Measurements from ENCODE around the gene HLA-DPA1.

The HLA-DPA1 gene

GRCh38 chr6:33076406-33076934 lies 3.0 kb upstream of the HLA-DPA1 start:
- no peak for TF ChIP-seq CTCF (conservative IDR thresholded peaks at IDR 0.05; ENCODE audit: control insufficient read depth, insufficient read depth, low read depth, low read length)
- no peak for DNase-seq (ENCODE audit: low read depth)
- no peak overlapping the region for H3K4me3 ChIP-seq (ENCODE audit: control insufficient read depth, low read depth, low read length)

GRCh38 chr6:33075568-33076405 lies 2.3 kb upstream of the HLA-DPA1 start, which contains the start of gene HLA-DPB1:
Gene HLA-DPB1, plus strand, starts transcription at chr6:33075990. Its CDS starts 52 bp downstream, at chr6:33076042.
- H3K4me3 ChIP-seq (ENCODE audit: control insufficient read depth, low read depth, low read length) = no peak within 1 kb of the TSS
- peak; percentile 68 for DNase-seq (ENCODE audit: low read depth)
- no peak for TF ChIP-seq CTCF (conservative IDR thresholded peaks at IDR 0.05; ENCODE audit: control insufficient read depth, insufficient read depth, low read depth, low read length)

- H3K4me3 ChIP-seq (ENCODE audit: control insufficient read depth, low read depth, low read length) = no peak overlapping the region
- no peak for TF ChIP-seq CTCF (conservative IDR thresholded peaks at IDR 0.05; ENCODE audit: control insufficient read depth, insufficient read depth, low read depth, low read length)
- no peak for DNase-seq (ENCODE audit: low read depth)
These were observed 1.7 kb upstream of the HLA-DPA1 start for GRCh38 chr6:33075208-33075567.

- no peak for DNase-seq (ENCODE audit: low read depth)
- H3K4me3 ChIP-seq (ENCODE audit: control insufficient read depth, low read depth, low read length) = no peak overlapping the region
- TF ChIP-seq CTCF (conservative IDR thresholded peaks at IDR 0.05; ENCODE audit: control insufficient read depth, insufficient read depth, low read depth, low read length) = no peak
These were observed 845 bp downstream of the HLA-DPA1 start for GRCh38 chr6:33072508-33073100.

- no peak for TF ChIP-seq CTCF (conservative IDR thresholded peaks at IDR 0.05; ENCODE audit: control insufficient read depth, insufficient read depth, low read depth, low read length)
- no peak for DNase-seq (ENCODE audit: low read depth)
- H3K4me3 ChIP-seq (ENCODE audit: control insufficient read depth, low read depth, low read length) = no peak overlapping the region
These were observed 1.9 kb downstream of the HLA-DPA1 start for GRCh38 chr6:33071569-33071968.

GRCh38 chr6:33070909-33071308 lies 2.5 kb downstream of the HLA-DPA1 start:
- no peak for DNase-seq (ENCODE audit: low read depth)
- TF ChIP-seq CTCF (conservative IDR thresholded peaks at IDR 0.05; ENCODE audit: control insufficient read depth, insufficient read depth, low read depth, low read length) = no peak
- no peak overlapping the region for H3K4me3 ChIP-seq (ENCODE audit: control insufficient read depth, low read depth, low read length)
